GM19463 (cell line): ENCODE data around the gene SPINK6.

Source experiments
- ATAC-seq: cut with Tn5 transposase; IDR thresholded peaks from one replicate; pipeline ENCODE4 v1.9.1; 2021; ENCODE audit warnings: mild to moderate bottlenecking, moderate library complexity; ENCODE audit not compliant: unreplicated experiment

SPINK6 gene

DNA sequence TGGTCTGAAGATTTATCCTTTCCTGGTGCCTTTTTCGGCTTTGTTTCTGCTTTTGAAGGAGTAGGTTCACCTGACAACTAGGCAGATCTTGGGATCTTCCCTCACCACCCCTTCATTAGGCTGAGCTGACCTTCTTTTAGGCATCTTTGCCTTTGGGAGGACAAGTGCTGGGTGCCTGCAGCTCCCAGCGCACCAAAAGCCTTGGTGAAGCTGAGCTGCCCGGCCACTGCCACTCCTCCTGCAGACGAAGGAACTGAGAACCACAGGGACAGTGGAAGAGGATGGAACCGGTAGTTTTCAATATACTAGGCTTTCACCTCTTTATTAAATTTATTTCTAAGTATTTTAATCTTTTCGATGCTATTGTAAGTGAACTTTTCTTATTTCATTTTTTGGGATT, 18.7 kb downstream of the SPINK6 start:
- ATAC-seq: no peak

- no peak for ATAC-seq
Measured at GRCh38 chr5:148224117-148224742, 21.4 kb downstream of the SPINK6 start.

GRCh38 chr5:148228392-148228984, 25.6 kb downstream of the SPINK6 start:
- no peak for ATAC-seq

DNA sequence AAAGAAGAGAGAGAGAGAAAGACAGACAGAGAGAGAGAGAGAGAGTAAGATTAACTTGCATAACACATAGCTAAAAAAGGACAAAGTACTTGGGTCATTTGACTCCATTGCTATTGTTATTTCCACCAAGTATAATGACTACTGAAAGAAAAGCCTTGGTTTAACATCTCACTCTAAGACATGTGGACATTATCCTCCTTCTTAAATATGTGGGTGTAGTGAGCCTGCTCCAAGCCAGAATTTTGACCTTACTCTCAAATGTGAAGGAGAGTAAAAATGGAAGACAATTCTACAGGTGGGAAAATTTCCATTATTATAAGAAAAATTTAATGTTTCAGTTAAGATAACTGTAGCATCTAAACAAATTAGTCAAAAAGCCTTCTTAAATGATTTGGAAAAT, 27.0 kb downstream of the SPINK6 start:
- no peak for ATAC-seq

- ATAC-seq: no peak
Measured at GRCh38 chr5:148230240-148230639, 27.4 kb downstream of the SPINK6 start.

- ATAC-seq: no peak
Measured at GRCh38 chr5:148237785-148238417, 35.1 kb downstream of the SPINK6 start.

- no peak for ATAC-seq
Measured at GRCh38 chr5:148238418-148238794, 35.6 kb downstream of the SPINK6 start, which contains the start of gene MARCOL. TSS of gene MARCOL (plus strand) at chr5:148238525. CDS start at chr5:148238598, 73 bp downstream.

DNA sequence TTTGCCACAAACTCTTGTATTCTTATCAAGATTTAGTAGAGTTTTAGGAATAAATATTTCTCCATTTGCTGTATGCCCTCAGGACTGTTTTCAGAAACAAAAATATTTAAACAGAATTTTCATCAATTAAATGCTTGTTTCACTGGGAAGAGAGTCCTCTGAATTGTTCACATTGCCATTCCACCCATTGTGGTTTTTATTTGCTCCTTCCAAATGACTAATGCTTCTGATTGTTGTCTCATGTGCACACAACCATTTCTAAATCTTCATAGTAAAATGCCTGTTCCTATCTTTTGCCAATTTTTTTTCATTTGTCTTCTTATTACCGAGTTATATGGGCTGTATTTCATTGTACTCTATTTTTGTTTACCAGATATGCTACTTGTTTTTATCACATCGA, 46.1 kb downstream of the SPINK6 start:
- no peak for ATAC-seq

DNA sequence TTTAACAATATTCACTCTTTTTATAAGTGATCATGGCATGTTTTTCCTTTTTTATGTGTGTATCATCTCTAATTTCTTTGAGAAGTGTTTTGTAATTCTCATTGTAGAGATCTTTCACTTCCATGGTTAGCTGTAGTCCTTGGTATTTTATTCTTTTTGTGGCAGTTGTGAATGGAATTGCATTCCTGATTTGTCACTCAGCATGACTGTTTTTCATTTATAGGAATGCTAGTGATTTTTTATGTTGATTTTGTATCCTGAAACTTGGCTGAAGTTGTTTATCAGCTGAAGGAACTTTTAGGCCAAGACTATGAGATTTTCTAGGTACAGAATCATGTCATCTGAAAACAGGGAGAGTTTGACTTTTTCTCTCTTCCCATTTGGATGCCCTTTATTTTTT, 52.6 kb downstream of the SPINK6 start:
- no peak for ATAC-seq

- no peak for ATAC-seq
Measured at GRCh38 chr5:148259288-148259687, 56.4 kb downstream of the SPINK6 start.

GRCh38 chr5:148261221-148261620, 58.4 kb downstream of the SPINK6 start:
- ATAC-seq: no peak
